MM.1S (cell line): ENCODE measurements around the gene TACC2.

ENCODE experiments used
- EZH2 ChIP-seq: fragments of 300-600 bp; sonication (generic); optimal IDR thresholded peaks from 2 replicates; pipeline ENCODE3; 2017; ENCODE audit warnings: low read depth, mild to moderate bottlenecking, antibody characterized with exemption, low read length, mixed read lengths
- TF ChIP-seq, protein P1 (sequence below): fragments of 300-600 bp; sonication (generic); IDR thresholded peaks from 2 replicates; pipeline ENCODE4 v1.5.1; 2016; ENCODE audit warnings: antibody characterized with exemption, low read length, mixed read lengths

- TF ChIP-seq, protein P1, sequence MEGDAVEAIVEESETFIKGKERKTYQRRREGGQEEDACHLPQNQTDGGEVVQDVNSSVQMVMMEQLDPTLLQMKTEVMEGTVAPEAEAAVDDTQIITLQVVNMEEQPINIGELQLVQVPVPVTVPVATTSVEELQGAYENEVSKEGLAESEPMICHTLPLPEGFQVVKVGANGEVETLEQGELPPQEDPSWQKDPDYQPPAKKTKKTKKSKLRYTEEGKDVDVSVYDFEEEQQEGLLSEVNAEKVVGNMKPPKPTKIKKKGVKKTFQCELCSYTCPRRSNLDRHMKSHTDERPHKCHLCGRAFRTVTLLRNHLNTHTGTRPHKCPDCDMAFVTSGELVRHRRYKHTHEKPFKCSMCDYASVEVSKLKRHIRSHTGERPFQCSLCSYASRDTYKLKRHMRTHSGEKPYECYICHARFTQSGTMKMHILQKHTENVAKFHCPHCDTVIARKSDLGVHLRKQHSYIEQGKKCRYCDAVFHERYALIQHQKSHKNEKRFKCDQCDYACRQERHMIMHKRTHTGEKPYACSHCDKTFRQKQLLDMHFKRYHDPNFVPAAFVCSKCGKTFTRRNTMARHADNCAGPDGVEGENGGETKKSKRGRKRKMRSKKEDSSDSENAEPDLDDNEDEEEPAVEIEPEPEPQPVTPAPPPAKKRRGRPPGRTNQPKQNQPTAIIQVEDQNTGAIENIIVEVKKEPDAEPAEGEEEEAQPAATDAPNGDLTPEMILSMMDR: no peak
- TF ChIP-seq EZH2: no peak
These were observed 123.2 kb downstream of the TACC2 start for GRCh38 chr10:122112021-122112616.
